ENCODE measurements around the gene RAB11FIP4.

GRCh38 chr17:31470592-31470991 lies 79.1 kb downstream of the RAB11FIP4 start:
- TF ChIP-seq RFXAP (CRISPR knock-in tag; IDR thresholded peaks at IDR 0.05; ENCODE audit: borderline replicate concordance) (no peak), NFRKB (IDR thresholded peaks at IDR 0.05) (no peak), HCFC1 (IDR thresholded peaks at IDR 0.05; ENCODE audit: low read depth, low read length) (no peak), ZFYVE20 (CRISPR knock-in tag; IDR thresholded peaks at IDR 0.05; ENCODE audit: borderline replicate concordance, low read depth) (no peak), ZNF292 (CRISPR knock-in tag; IDR thresholded peaks at IDR 0.05; ENCODE audit: borderline replicate concordance, low read depth) (no peak), ZBTB4 (CRISPR knock-in tag; IDR thresholded peaks at IDR 0.05; ENCODE audit: borderline replicate concordance) (no peak), CEBPB (IDR thresholded peaks at IDR 0.05; ENCODE audit: borderline replicate concordance, low read depth, low read length) (no peak), EZH2 (conservative IDR thresholded peaks at IDR 0.05; ENCODE audit: low read depth, low read length) (no peak), GABPA (IDR thresholded peaks at IDR 0.05; ENCODE audit: low read depth, low read length) (no peak), GABPA (CRISPR knock-in tag; IDR thresholded peaks at IDR 0.05; ENCODE audit: low read depth) (no peak), CTCF (CRISPR knock-in tag; IDR thresholded peaks at IDR 0.05) (no peak), PCBP2 (optimal IDR thresholded peaks at IDR 0.05; ENCODE audit: low read depth, low read length, poor library complexity, severe bottlenecking) (no peak), ZNF44 (CRISPR knock-in tag; IDR thresholded peaks at IDR 0.05) (no peak), JUND (CRISPR knock-in tag; IDR thresholded peaks at IDR 0.05) (no peak)
- TF ChIP-seq, protein P1, sequence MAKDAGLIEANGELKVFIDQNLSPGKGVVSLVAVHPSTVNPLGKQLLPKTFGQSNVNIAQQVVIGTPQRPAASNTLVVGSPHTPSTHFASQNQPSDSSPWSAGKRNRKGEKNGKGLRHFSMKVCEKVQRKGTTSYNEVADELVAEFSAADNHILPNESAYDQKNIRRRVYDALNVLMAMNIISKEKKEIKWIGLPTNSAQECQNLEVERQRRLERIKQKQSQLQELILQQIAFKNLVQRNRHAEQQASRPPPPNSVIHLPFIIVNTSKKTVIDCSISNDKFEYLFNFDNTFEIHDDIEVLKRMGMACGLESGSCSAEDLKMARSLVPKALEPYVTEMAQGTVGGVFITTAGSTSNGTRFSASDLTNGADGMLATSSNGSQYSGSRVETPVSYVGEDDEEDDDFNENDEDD (CRISPR knock-in tag; IDR thresholded peaks at IDR 0.05; ENCODE audit: borderline replicate concordance), result no peak

Data from HepG2 (cell line).